ENCODE results near the gene KLK11. TPM values are rescaled to one million over a fixed set of nuclear protein-coding genes. Genes with fewer than 3 reads are reported as not detected.

The KLK11 gene
- total RNA-seq, 2 experiments from 2014 or later: not detected

DNA sequence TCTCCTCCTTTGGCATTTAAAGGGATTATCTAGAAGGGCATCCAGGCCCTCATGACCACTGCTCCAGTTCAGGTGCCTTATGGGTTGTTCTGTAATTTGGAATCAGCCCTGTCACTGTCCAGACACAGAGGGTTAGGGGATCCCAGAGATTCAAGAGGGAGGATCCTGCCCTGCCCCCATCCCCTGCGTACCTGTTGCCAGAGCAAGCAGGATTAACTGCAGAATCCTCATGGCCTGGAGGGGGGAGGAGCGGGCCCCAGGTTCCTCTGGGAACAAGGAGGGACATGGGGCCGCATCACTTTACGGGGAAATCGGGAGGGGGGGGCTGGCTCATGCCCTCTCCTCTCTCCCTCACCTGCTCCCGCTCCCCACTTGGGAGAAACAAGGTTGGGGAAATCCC, 1.0 kb downstream of the KLK11 start:
- Mint-ChIP-seq H3K36me3 (ENCODE audit: low read depth) (no peaks in the 10 kb centered on the region), H3K27ac (no peak overlapping the region), H3K4me3 (no peak overlapping the region), H3K4me1 (ENCODE audit: low read depth) (no peaks in the 10 kb centered on the region), H3K27me3 (peaks cover 33% of the 10 kb centered on the region), H3K9me3 (no peaks in the 10 kb centered on the region)
- DNase-seq (no peak), ATAC-seq (no peak)
- TF ChIP-seq CTCF (IDR thresholded peaks at IDR 0.05): no peak
- ChIA-PET POLR2A (no interaction called here), CTCF (no interaction called here)
- intact Hi-C loops (cut with micrococcal nuclease): no loop called here

- H3K9me3 Mint-ChIP-seq: no peaks in the 10 kb centered on the region
- ChIA-PET CTCF (no interaction called here), POLR2A (no interaction called here)
- no peak for TF ChIP-seq CTCF (IDR thresholded peaks at IDR 0.05)
- no peak overlapping the region for H3K27ac Mint-ChIP-seq
- ATAC-seq (no peak), DNase-seq (no peak)
- intact Hi-C loops (cut with micrococcal nuclease): loop anchor here (5.0 kb wide), 1 partner anchor 67 kb away; no protein-coding TSS in a partner anchor
- H3K27me3 Mint-ChIP-seq: peaks cover 37% of the 10 kb centered on the region
- no peak overlapping the region for H3K4me3 Mint-ChIP-seq
- peaks cover under 1% of the 10 kb centered on the region for H3K4me1 Mint-ChIP-seq (ENCODE audit: low read depth)
- H3K36me3 Mint-ChIP-seq (ENCODE audit: low read depth): no peaks in the 10 kb centered on the region
These were observed 1.5 kb downstream of the KLK11 start for GRCh38 chr19:51024924-51025323.

DNA sequence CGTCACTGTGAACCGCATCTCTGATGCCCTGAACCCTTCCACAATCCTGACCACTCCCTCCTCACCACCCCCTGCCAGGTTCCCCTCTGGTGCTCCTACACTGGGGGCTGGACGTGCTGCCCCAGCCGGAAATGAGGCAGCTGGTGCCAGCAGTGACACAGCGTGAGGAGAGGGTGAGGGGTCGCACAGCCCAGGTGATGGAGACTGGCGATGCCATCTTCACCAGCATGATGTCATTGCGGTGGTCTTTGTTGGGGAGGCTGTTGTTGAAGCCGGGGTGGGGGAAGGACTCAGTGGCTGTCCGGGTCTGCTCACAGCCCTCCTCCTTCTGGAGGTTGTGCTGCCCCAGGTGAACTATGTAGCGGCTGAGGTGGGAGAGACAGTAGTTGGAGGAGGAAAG, 2.5 kb downstream of the KLK11 start:
- no peak overlapping the region for H3K27ac Mint-ChIP-seq
- peaks cover 39% of the 10 kb centered on the region for H3K27me3 Mint-ChIP-seq
- ATAC-seq: no peak
- H3K4me3 Mint-ChIP-seq: no peak overlapping the region
- no peak for TF ChIP-seq CTCF (IDR thresholded peaks at IDR 0.05)
- no peak for DNase-seq
- no peaks in the 10 kb centered on the region for H3K9me3 Mint-ChIP-seq
- ChIA-PET CTCF (no interaction called here), POLR2A (no interaction called here)
- peaks cover 4% of the 10 kb centered on the region for H3K4me1 Mint-ChIP-seq (ENCODE audit: low read depth)
- no peaks in the 10 kb centered on the region for H3K36me3 Mint-ChIP-seq (ENCODE audit: low read depth)
- intact Hi-C loops (cut with micrococcal nuclease): loop anchor here (5.0 kb wide), 1 partner anchor 68 kb away; no protein-coding TSS in a partner anchor

GRCh38 chr19:51022526-51022925, 3.9 kb downstream of the KLK11 start:
- H3K27ac Mint-ChIP-seq: no peak overlapping the region
- no peak overlapping the region for H3K4me3 Mint-ChIP-seq
- TF ChIP-seq CTCF (IDR thresholded peaks at IDR 0.05): no peak
- POLR2A ChIA-PET: no interaction called here
- no peaks in the 10 kb centered on the region for H3K36me3 Mint-ChIP-seq (ENCODE audit: low read depth)
- intact Hi-C loops (cut with micrococcal nuclease): loop anchor here (5.0 kb wide), 1 partner anchor 70 kb away; no protein-coding TSS in a partner anchor
- CTCF ChIA-PET: no interaction called here
- H3K9me3 Mint-ChIP-seq: no peaks in the 10 kb centered on the region
- no peak for ATAC-seq
- peaks cover 8% of the 10 kb centered on the region for H3K4me1 Mint-ChIP-seq (ENCODE audit: low read depth)
- peaks cover 48% of the 10 kb centered on the region for H3K27me3 Mint-ChIP-seq
- no peak for DNase-seq

- no peak overlapping the region for H3K27ac Mint-ChIP-seq
- no peak for ATAC-seq
- no peaks in the 10 kb centered on the region for H3K9me3 Mint-ChIP-seq
- POLR2A ChIA-PET: no interaction called here
- peak; percentile 55 for TF ChIP-seq CTCF (IDR thresholded peaks at IDR 0.05)
- peaks cover 14% of the 10 kb centered on the region for H3K4me1 Mint-ChIP-seq (ENCODE audit: low read depth)
- H3K27me3 Mint-ChIP-seq: peaks cover 53% of the 10 kb centered on the region
- CTCF ChIA-PET: interaction anchor here (0.6 to 2.2 kb wide), 9 partner anchors 27 to 155 kb away, joined by 3 to 12 read pairs (median 3); partner anchors contain the start of gene SIGLEC9
- DNase-seq: peak; percentile 38
- intact Hi-C loops (cut with micrococcal nuclease): loop anchor here (5.0 kb wide), 1 partner anchor 71 kb away; no protein-coding TSS in a partner anchor
- no peaks in the 10 kb centered on the region for H3K36me3 Mint-ChIP-seq (ENCODE audit: low read depth)
- no peak overlapping the region for H3K4me3 Mint-ChIP-seq
These were observed 5.3 kb downstream of the KLK11 start for GRCh38 chr19:51020988-51021651.
